Caki2 (cell line): ENCODE measurements around the gene HRH1. TPM values are rescaled to one million over a fixed set of nuclear protein-coding genes. Genes with fewer than 3 reads are reported as not detected.

Experiments
- DNase-seq: peaks from one replicate; pipeline ENCODE4 v3.0.0-alpha.2; 2015; ENCODE audit warnings: low read depth
- in situ Hi-C: cut with HindIII; loops from 2 replicates; pipeline ENCODE4 v1.10.0; 2016; ENCODE audit warnings: low sequenced_read_pairs, low pct_unique_long_range_greater_than_20kb, mixed read lengths
- total RNA-seq: library from RNA; depleted of rRNA; stranded (reverse); fragments of >200 nt; shearing (Covaris generic); gene quantifications from 2 replicates; pipeline ENCODE4 v1.2.3, GENCODE V29; 2014; ENCODE audit warnings: low replicate concordance

HRH1 gene
- total RNA-seq, 1 experiment from 2014 or later: 9.4 TPM

- in situ Hi-C loops: no loop called here
Measured at GRCh38 chr3:11220230-11220629, 65.9 kb downstream of the HRH1 start.

GRCh38 chr3:11221818-11222415 is 67.6 kb downstream of the HRH1 start:
- in situ Hi-C loops: no loop called here

More at GRCh38 chr3:11220230-11220629, 65.9 kb downstream of the HRH1 start:
- DNase-seq: no peak

GRCh38 chr3:11224010-11224409 is 69.7 kb downstream of the HRH1 start:
- in situ Hi-C loops: no loop called here
- DNase-seq: no peak

More at GRCh38 chr3:11221818-11222415, 67.6 kb downstream of the HRH1 start:
- DNase-seq: no peak

- in situ Hi-C loops: no loop called here
- DNase-seq: no peak
Measured at GRCh38 chr3:11224870-11225229, 70.6 kb downstream of the HRH1 start.

GRCh38 chr3:11226042-11226370 is 71.7 kb downstream of the HRH1 start:
- no peak for DNase-seq
- in situ Hi-C loops: no loop called here

- in situ Hi-C loops: no loop called here
- DNase-seq: no peak
Measured at GRCh38 chr3:11228041-11228440, 73.7 kb downstream of the HRH1 start.

GRCh38 chr3:11230125-11230524 is 75.8 kb downstream of the HRH1 start:
- in situ Hi-C loops: no loop called here
- DNase-seq: no peak

- no peak for DNase-seq
- in situ Hi-C loops: no loop called here
Measured at GRCh38 chr3:11230832-11231231, 76.5 kb downstream of the HRH1 start.

- in situ Hi-C loops: no loop called here
- DNase-seq: no peak
Measured at GRCh38 chr3:11235385-11235784, 81.1 kb downstream of the HRH1 start.

GRCh38 chr3:11236588-11237461 is 82.5 kb downstream of the HRH1 start:
- peak; percentile 30 for DNase-seq
- in situ Hi-C loops: no loop called here

GRCh38 chr3:11238060-11238459 is 83.8 kb downstream of the HRH1 start:
- in situ Hi-C loops: no loop called here
- DNase-seq: peak; percentile 18

- DNase-seq: no peak
- in situ Hi-C loops: no loop called here
Measured at GRCh38 chr3:11238880-11239279, 84.6 kb downstream of the HRH1 start.

GRCh38 chr3:11239796-11240195 is 85.5 kb downstream of the HRH1 start:
- DNase-seq: no peak
- in situ Hi-C loops: no loop called here

- DNase-seq: no peak
- in situ Hi-C loops: no loop called here
Measured at GRCh38 chr3:11240496-11240895, 86.2 kb downstream of the HRH1 start.

GRCh38 chr3:11244121-11244677 is 89.9 kb downstream of the HRH1 start:
- in situ Hi-C loops: no loop called here
- DNase-seq: no peak

- in situ Hi-C loops: no loop called here
- no peak for DNase-seq
Measured at GRCh38 chr3:11245276-11245675, 91.0 kb downstream of the HRH1 start.

- in situ Hi-C loops: no loop called here
- no peak for DNase-seq
Measured at GRCh38 chr3:11245827-11246662, 91.8 kb downstream of the HRH1 start.

- in situ Hi-C loops: no loop called here
- no peak for DNase-seq
Measured at GRCh38 chr3:11246663-11246970, 92.3 kb downstream of the HRH1 start.

GRCh38 chr3:11247362-11247761 is 93.1 kb downstream of the HRH1 start:
- in situ Hi-C loops: no loop called here
- DNase-seq: no peak
